HK-2 (cell line): ENCODE data around the gene ADAMTS7.
"Not testable (repeated sequence)": the region's sequence is repeated elsewhere in the genome, so short reads cannot be mapped to it uniquely, and the experiment has no call there.

Experiments used
- DNase-seq: peaks from one replicate; pipeline ENCODE4 v3.0.0-alpha.2; 2018; ENCODE audit not compliant: unreplicated experiment

Gene ADAMTS7, protein sequence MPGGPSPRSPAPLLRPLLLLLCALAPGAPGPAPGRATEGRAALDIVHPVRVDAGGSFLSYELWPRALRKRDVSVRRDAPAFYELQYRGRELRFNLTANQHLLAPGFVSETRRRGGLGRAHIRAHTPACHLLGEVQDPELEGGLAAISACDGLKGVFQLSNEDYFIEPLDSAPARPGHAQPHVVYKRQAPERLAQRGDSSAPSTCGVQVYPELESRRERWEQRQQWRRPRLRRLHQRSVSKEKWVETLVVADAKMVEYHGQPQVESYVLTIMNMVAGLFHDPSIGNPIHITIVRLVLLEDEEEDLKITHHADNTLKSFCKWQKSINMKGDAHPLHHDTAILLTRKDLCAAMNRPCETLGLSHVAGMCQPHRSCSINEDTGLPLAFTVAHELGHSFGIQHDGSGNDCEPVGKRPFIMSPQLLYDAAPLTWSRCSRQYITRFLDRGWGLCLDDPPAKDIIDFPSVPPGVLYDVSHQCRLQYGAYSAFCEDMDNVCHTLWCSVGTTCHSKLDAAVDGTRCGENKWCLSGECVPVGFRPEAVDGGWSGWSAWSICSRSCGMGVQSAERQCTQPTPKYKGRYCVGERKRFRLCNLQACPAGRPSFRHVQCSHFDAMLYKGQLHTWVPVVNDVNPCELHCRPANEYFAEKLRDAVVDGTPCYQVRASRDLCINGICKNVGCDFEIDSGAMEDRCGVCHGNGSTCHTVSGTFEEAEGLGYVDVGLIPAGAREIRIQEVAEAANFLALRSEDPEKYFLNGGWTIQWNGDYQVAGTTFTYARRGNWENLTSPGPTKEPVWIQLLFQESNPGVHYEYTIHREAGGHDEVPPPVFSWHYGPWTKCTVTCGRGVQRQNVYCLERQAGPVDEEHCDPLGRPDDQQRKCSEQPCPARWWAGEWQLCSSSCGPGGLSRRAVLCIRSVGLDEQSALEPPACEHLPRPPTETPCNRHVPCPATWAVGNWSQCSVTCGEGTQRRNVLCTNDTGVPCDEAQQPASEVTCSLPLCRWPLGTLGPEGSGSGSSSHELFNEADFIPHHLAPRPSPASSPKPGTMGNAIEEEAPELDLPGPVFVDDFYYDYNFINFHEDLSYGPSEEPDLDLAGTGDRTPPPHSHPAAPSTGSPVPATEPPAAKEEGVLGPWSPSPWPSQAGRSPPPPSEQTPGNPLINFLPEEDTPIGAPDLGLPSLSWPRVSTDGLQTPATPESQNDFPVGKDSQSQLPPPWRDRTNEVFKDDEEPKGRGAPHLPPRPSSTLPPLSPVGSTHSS (N-terminal part only)

DNA sequence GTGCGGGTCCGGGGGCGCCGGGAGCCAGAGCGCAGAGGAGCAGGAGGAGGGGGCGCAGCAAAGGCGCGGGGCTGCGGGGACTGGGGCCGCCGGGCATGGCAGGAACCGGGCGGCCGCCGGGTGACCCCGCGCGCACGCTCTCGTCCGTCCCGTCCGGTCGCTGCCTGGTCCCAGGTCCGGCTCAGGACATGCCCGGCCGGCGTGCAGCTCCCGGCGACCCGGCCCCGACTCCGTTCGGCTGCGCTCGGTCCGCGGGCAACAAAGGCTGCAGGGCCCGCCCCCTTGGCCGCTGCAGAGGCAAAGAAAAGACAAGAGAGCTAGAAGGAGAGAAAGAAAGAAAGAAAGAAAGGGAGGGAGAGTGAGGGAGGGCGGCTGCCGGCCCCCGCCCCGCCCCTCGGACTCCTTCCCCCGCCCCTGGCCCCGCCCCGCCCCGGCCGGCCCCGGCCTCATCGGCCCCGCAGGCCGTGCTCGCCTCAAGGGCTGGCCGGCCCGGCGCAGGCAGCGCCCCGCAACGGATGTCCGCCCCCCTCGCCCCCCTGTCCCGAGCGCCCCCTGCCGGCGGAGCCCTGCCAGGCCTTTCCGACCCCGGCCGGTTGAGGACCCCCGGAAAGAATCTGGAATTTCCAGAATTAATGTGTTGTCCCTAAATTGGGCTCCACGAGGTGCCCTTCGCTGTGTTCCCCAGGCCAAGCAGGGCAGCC lies at the start of gene ADAMTS7:
ADAMTS7 (minus strand) TSS at position 341 of the 701 bp plus-strand sequence; CDS start at position 97, 244 bp downstream.
- DNase-seq = peak; percentile 70

DNA sequence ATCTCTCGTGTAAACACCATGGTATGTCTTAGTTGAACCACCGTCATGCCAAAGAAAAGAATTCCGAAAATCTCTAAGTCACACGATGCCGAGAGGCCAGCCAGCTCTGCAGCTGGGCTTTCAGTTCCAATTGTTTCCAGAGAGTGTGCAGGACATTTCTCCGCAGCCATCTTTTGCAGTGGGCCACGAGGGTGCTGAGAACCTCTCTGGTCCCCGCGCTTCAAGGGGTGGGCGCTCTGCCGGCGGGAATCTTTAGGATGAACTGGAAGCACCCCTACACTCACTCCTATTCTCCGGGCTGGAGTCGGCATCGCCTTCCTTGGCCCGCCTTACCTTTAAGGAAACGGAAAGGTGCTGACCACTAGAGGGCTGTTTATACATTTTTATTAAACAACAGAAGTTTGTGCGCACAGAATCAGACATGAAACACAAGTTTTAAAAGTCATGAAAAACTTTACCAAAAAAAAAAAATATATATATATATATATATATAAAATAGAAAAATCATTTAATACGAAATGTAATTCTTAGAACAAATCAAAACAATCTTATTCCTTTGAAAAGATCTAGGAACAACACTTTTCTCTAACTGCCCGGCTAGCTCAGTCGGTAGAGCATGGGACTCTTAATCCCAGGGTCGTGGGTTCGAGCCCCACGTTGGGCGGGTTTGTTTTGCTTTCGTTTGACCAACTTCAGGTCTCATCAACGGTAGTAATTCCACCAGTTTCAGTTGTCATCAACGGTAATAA lies 48.9 kb upstream of the ADAMTS7 start:
- peak; percentile 71 for DNase-seq

DNA sequence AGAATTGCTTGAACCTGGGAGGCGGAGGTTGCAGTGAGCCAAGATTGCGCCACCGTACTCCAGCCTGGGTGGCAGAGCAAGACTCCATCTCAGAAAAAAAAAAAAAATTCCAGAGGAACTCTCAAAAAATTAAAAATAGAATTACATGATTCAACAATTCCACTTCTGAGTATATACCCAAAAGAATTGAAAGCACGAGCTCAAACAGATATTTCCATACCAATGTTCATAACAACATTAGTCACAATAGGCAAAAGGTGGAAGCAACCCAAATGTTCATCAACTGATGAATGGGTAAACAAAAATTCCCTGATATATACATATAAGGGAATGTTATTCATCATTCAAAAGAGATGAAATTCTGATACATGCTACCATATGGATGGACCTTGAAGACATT lies 44.5 kb upstream of the ADAMTS7 start:
- DNase-seq = no peak

DNA sequence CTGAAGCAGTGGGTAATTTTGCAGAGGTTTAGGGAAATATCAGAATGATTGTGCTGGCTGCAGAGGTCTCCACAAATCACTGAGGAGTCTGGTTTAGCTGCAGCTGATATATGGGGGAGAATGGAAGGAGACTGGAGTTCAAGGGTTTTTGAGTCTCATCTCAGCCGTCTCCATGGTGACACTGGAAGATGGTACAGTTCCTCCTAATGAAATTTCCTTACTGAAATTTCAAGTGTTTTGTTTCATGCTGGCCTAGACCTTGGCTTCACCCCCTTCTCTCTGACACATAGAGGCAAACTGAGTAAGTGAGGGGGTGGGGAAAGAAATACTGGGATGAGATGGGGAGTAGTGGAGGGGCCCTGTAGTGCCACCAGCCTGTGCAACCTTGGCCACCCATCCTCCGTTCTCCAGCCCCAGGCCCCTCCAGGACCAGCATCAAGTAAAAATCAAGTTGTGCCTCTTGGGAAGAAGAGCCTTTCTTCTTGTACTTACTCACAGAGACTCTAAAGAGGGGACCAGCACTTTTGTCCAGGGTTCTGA lies 43.6 kb upstream of the ADAMTS7 start:
- no peak for DNase-seq

DNA sequence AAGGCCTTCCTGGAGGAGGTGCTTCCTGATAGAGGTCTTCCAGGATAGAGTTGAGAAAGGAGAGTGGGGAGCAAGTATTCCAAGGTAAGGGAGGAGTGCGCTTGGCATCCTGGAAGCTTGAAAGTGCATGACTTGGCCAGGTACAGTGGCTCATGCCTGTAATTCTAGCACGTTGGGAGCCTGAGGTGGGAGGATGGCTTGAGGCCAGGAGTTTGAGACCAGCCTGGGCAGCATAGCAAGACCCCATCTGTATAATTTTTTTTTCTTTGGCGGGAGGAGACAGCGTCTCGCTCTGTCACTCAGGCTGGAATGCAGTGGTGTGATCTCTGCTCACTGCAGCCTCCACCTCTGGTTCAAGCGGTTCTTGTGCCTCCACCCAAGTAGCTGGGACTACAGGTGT lies 42.2 kb upstream of the ADAMTS7 start:
- DNase-seq = no peak

DNA sequence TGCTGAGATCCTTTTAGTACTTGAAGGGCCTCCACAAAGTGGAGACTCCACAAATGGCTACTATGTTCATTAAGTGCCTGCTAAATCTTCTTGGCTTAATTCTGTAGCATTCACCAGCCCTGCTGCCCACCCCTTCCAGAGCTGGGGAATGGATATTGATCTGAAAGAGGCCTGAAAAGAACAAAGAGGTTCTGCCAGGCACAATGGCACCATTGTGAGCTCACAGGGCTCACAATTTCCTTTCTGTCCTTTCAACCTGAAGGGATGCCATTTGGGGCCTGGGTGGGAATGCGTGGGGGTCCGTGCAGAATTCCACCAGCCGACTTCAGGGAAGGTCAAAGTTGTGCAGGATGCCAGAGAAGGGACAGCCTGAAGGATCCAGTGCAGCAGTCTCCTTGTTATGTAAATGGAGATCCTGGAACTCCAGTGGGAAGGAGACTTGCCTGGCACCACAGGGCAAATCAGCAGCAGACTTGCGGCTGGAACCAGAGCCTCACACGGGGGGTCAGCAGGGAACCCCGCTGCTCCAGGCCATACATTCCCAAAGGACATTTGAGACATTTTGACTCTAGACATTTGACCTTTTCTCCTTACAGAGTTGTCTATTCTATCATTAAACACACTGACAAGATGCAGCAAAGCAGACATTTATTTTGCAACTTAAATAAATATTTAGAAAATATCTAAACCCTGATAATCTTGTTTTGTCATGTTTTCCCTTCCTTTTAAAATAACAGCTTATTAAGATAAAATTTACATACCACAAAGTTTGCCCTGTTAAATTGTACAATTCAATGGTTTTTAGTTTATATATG lies 39.9 kb upstream of the ADAMTS7 start:
- DNase-seq = no peak

DNA sequence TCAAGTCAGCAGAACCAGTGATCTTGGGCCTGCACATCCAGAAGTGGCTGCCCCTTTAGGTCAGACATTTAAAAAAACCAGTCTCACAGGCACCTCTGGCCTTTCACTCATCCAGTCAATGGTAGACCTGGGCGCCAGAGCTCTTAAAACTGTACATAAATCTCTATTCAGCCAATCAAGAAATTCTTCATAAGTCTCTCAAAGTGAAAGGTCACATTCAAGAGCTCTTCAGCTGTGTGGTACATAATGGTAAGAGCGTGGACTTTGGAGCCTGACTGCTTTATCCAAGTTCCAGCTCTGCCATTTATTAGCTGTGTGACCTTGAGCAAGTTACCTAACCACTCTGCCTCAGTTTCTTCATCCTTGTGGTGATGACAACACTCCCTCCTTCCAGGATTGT lies 39.1 kb upstream of the ADAMTS7 start:
- DNase-seq = no peak

DNA sequence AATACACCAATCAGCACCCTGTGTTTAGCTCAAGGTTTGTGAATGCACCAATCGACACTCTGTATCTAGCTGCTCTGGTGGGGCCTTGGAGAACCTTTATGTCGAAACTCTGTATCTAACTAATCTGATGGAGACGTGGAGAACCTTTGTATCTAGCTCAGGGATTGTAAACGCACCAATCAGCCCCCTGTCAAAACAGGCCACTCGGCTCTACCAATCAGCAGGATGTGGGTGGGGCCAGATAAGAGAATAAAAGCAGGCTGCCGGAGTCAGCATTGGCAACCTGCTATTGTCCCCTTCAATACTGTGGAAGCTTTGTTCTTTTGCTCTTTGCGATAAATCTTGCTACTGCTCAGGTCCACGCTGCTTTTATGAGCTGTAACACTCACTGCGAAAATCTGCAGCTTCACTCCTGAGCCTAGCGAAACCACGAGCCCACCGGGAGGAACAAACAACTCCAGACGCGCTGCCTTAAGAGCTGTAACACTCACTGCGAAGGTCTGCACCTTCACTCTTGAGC lies 36.2 kb upstream of the ADAMTS7 start:
- DNase-seq = not testable (repeated sequence)

DNA sequence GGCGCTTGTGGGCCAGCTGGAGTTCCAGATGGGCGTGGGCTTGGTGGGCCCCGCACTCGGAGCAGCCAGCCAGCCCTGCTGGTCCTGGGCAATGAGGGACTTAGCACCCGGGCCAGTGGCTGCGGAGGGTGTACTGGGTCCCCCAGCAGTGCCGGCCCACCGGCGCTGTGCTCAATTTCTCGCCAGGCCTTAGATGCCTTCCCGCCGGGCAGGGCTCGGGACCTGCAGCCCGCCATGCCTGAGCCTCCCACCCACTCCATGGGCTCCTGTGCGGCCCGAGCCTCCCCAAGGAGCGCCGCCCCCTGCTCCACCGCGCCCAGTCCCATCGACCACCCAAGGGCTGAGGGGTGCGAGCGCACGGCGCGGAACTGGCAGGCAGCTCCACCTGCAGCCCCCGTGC lies 35.6 kb upstream of the ADAMTS7 start:
- not testable (repeated sequence) for DNase-seq

DNA sequence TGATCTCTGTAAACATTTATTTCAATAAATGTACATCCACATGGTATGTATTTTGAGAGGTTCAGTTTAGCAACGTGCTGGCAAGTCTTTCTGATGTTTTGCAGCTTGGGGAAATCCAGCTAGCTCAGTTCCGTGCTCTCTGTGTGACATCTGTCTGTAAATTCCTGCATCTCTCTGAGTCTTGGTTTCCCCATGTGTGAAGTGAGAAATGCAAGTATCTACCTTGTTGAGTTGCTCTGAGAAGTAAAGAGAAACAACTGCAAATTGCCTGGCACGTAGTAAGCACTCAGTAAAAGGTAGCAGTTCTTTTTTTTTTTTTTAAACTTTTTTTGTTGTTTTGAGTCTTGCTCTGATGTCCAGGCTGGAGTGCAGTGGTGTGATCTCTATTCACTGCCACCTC lies 31.3 kb upstream of the ADAMTS7 start:
- no peak for DNase-seq

DNA sequence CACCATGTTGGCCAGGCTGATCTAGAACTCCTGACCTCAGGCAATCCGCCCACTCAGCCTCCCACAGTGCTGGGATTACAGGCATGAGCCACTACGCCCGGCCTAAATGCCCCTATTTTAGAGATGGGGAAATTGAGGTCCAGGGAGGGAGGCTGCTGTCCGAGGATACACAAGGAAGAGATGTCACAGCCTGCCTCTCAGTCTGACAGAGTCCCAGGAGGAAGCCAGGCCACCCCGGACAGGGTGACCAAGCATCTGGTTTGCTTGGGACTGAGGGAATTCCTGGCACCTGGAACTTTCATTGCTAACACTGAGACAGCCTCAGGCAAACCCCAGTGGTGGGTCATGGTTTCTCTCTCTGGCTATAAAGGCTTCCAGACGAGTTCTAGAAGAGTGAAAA lies 30.6 kb upstream of the ADAMTS7 start:
- no peak for DNase-seq

DNA sequence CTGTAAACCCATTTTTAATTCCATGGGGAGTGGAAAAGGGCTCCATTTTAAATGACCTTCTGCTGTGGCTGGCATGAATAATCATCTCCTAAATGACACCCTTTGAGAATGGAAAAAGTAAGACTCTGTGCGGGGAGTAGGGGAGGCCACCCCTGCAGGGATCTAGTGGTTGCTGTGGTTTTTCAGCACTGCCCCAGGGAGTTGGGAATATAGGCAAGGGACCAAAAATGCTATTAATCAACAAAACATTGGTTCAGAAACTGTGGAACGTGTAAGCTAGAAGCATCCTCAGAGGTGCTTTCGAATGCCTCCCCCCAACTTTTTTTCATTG lies 30.1 kb upstream of the ADAMTS7 start:
- no peak for DNase-seq

DNA sequence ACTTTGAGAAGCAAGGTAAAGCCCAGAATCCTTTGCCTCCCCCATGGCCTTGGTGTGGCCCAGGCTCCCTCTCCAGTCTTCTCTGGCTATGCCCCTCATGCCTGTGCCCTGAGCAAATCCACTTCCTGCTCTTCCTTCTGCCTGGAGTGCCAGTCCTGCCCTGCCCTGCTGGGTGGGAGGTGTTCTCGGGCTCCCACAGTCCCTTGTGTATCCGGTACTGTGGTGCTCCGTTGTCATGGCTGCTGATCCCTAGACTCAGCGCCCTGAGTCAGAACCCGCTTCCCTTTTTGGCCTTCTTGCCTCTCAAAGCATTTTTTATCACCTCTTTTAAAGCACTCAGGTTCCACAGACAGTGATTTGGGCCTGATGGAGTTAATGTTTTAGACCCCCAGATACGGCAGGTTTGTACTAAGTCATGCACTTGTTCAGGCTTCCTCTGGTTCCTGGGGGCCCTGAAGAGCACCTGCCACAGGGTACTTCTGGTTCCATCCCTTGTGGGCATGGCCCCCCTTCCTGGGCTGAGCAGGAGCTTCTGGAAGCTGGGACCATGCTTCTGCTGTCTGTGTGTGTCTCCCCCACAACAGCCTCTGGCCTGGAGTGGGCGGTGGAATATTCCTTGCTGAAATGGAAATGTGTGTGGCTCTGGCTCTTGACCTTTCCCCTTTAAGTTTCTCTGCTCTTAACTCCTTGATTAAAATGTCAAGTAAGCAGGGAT lies 29.6 kb upstream of the ADAMTS7 start:
- DNase-seq = no peak

DNA sequence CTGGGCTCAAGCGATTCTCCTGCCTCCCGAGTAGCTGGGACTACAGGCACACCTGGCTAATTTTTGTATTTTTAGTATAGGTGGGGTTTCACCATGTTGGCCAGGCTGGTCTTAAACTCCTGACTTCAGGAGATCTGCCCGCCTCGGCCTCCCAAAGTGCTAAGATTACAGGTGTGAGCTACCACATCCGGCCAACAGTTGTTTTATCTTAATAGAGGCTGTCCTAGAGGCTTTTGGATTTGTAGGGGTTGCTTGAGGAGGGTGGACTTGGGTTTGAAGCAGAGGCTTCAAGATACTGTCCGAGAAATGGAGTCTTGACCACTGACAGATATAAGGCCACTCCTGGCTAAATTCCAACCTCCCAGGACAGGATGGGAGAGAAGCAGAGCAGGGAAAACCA lies 27.9 kb upstream of the ADAMTS7 start:
- not testable (repeated sequence) for DNase-seq

DNA sequence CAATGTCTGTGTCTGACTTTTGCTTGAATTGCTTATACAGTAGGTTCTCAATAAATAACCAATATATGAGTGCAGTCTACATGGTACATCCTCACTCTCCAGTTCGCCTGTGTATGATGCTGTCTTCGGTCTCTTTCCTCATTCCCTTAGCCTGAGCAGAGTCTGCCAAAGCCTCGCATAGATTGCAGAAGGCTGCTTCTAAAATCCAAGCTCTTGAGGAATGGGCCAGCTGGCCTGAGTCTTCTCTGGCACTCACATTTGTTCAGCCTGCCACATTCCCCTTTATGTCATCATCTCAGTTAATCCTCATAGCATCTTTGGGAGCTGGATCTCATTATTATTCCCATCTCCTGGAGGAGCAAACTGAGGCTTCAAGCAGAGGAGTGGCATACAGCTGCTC lies 27.2 kb upstream of the ADAMTS7 start:
- no peak for DNase-seq

DNA sequence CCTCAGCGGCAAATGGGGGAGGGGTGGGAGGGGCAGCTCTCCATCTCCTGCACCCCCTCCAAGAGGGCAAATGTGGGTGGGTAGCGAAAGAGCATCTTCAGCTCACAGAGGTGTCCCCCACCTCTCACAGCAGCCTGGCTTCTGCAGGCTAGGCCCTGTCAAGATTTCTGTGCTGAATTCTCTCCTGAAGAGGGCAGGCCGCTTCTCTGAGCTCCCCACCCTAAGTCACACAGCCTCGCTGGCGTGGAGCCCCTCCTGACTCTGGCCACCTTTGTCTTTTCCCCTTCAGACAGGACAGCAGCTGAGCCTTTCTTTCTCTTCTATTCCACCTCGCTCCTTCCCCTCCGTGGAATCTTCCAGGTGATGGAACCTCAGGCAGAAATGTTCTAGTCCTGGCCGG lies 26.3 kb upstream of the ADAMTS7 start:
- DNase-seq = no peak

DNA sequence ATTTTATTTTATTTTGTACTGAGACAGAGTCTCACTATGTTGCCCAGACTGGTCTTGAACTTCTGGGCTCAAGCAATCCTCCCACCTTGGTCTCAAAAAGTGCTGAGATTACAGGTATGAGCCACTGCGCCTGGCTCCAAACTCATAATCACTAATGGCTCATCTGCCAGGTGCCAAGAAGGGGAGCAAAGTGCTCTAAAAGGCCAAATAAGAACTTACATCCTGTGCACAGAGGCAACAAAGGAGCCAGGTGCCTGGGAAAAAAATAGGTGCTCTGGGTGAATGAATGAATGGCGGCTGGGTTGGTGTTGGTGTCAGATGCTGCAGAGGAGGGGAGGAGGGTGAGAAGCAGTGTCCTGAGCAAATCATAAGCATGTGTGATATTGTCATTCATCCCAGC lies 25.9 kb upstream of the ADAMTS7 start:
- DNase-seq = no peak

DNA sequence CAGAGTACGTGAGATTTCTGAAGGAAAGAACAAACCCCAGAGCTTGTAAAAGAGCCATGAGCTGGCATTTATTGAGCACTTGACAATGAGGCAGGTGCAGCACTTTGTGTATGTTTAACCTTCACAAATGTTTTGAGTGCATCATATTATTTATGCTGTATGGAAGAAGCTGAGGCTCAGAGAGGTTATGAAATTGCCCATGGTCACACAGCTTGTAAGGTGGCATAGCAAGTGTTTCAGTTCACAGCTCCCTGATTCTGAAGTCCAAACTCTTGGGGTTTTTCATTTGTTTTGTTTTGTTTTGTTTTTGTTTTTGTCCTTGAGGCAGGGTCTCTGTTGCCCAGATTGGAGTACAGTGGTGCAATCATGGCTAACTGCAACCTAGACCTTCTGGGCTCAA lies 25.1 kb upstream of the ADAMTS7 start:
- no peak for DNase-seq
